ENCODE data around the gene TTLL6. TPM values are rescaled to one million over a fixed set of nuclear protein-coding genes. Genes with fewer than 3 reads are reported as not detected.
A peak's percentile ranks its signal among the peaks of the same experiment; 100 is the strongest.
"Not testable (repeated sequence)": the region's sequence is repeated elsewhere in the genome, so short reads cannot be mapped to it uniquely, and the experiment has no call there.

The TTLL6 gene
- total RNA-seq, 1 donor from 2014 or later, result not detected

DNA sequence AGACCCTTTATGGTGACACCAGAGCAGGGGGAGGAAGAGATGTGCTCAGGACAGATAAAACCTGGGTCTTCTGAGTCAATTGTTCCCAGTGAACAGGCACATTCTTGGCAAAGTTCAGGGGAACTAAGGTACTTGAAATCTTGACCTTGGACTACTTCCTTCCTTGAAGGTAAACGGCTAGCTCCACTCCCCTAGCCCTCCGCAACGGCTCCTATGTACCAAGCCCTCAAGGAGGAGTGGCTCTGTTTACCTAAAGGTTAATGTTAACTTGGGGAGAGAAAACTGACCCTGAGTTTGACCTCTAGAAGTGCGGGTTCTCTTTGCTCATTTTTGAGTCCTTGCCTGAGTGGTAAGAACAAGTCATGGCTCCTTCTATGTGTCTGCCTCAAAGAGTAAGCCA, 7.8 kb downstream of the TTLL6 start:
- no peak for DNase-seq (ENCODE audit: low read depth)

GRCh38 chr17:48804936-48805411, 12.1 kb downstream of the TTLL6 start:
- Histone ChIP-seq H3K4me3 (ENCODE audit: low read depth, low read length) (no peak overlapping the region), H3K27me3 (ENCODE audit: control insufficient read depth, insufficient read depth, low read length) (peaks cover 3% of the 10 kb centered on the region), H3K36me3 (ENCODE audit: control insufficient read depth, insufficient read depth, low read length) (no peaks in the 10 kb centered on the region)
- no peak for DNase-seq (ENCODE audit: low read depth)
- peak; percentile 92 for TF ChIP-seq CTCF (IDR thresholded peaks at IDR 0.05; ENCODE audit: insufficient read depth, low read length, severe bottlenecking)
- FAIRE-seq, result no peak

More for the DNA sequence above, 7.8 kb downstream of the TTLL6 start:
- no peak overlapping the region for H3K4me3 ChIP-seq (ENCODE audit: low read depth, low read length)
- FAIRE-seq, result no peak
- H3K27me3 ChIP-seq (ENCODE audit: control insufficient read depth, insufficient read depth, low read length), result peaks cover 4% of the 10 kb centered on the region
- no peaks in the 10 kb centered on the region for H3K36me3 ChIP-seq (ENCODE audit: control insufficient read depth, insufficient read depth, low read length)
- no peak for TF ChIP-seq CTCF (IDR thresholded peaks at IDR 0.05; ENCODE audit: insufficient read depth, low read length, severe bottlenecking)

DNA sequence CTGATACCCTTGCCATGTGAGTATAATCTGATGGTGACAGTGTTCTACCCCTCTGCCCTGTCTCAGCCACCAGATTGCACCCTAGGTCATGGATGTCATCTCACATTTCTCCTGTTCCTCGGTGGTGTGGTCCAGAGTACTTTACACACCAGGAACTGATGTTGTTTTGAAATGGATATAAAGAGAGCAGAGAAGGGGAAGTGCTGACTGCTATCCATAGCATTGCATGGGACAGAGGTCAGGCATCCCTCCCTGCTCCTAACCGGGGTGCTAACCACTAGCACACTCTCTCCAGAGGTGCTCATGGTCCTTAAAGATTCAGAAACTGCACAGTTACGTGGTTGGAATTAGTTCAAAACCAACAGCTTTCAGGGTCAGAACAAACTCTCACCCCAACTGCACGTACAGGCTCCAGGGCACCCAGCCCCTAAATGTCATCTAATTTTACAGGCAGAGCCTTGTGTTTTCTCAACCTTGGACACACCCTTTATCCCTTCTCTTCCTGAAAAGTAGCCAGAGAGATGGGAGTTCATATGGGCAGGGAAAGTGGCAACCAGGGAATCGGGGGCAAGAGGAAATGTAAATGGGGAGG, 16.3 kb downstream of the TTLL6 start:
- Histone ChIP-seq H3K36me3 (ENCODE audit: control insufficient read depth, insufficient read depth, low read length) (no peaks in the 10 kb centered on the region), H3K27me3 (ENCODE audit: control insufficient read depth, insufficient read depth, low read length) (peaks cover 3% of the 10 kb centered on the region), H3K4me3 (ENCODE audit: low read depth, low read length) (no peak overlapping the region)
- no peak for TF ChIP-seq CTCF (IDR thresholded peaks at IDR 0.05; ENCODE audit: insufficient read depth, low read length, severe bottlenecking)
- DNase-seq (ENCODE audit: low read depth) (no peak), FAIRE-seq (no peak)

DNA sequence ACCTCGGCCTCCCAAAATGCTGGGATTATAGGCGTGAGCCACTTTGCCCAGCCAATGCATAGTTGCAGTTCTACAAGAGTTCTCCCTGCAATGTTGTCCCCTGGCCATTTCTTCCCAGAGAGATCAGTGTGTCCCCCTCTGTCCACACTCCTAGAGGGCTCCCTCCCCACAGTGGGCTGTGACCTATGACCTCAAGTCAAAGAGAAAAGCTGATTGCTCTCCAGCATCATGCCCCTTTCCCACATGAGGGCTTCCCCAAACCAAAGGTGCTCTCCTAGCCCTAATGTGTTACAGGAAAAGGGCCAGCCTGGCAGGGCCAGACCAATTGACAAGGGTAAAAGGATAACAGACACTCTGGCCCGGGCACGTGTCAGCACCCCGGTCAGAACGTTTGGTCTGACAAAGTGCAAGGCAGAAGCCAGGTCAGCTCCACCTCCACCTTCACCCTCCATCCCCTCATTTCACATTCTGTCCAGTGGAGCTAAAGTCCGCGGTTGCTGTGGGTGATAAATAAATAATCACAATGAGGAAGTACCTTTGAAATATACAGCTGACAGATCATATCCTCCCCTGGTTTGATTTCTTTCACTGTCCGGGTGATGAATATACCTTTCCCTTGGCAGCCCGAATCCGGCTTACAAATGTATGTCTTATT, 17.8 kb downstream of the TTLL6 start:
- Histone ChIP-seq H3K36me3 (ENCODE audit: control insufficient read depth, insufficient read depth, low read length) (no peaks in the 10 kb centered on the region), H3K4me3 (ENCODE audit: low read depth, low read length) (no peak overlapping the region), H3K27me3 (ENCODE audit: control insufficient read depth, insufficient read depth, low read length) (peaks cover 4% of the 10 kb centered on the region)
- TF ChIP-seq CTCF (IDR thresholded peaks at IDR 0.05; ENCODE audit: insufficient read depth, low read length, severe bottlenecking), result no peak
- no peak for FAIRE-seq
- no peak for DNase-seq (ENCODE audit: low read depth)

- DNase-seq (ENCODE audit: low read depth); H3K36me3 ChIP-seq (ENCODE audit: control insufficient read depth, insufficient read depth, low read length); H3K4me3 ChIP-seq (ENCODE audit: low read depth, low read length); FAIRE-seq; H3K27me3 ChIP-seq (ENCODE audit: control insufficient read depth, insufficient read depth, low read length): not testable (repeated sequence)
Measured at GRCh38 chr17:48796163-48796522, 20.9 kb downstream of the TTLL6 start.

DNA sequence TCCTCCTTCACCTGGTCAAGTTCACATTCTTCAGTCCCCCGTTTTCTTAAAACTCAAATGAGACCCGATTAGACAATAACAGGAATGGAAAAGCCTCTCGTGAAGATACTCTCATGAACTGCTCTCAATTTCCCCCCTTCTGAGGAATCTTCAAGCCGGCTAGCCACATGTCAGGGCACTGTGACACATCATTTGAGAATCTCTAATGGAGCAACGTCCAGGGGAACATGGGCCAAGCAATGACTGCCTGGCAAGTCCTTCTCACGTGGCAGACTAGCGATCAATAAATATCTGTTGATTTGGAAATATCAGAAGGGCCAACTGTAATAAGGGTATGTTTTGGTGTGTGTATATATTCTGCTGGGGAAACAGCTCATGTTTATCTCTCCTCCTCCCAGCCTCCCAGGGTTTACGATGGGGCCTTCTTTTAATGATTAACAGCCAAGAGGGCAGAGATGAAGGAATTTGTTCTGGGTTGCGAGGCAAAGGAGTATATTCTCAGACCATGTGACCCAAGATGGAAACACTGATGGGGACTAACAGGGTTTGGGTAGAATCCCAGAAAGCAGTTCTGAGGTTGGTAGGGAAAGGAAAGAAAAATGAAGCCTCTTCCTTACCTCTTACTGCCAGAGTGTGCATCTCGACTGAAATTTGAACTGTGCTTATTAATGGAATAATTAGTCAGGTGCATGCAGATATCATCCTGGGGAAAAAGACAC, 21.4 kb downstream of the TTLL6 start:
- Histone ChIP-seq H3K4me3 (ENCODE audit: low read depth, low read length) (no peak overlapping the region), H3K36me3 (ENCODE audit: control insufficient read depth, insufficient read depth, low read length) (no peaks in the 10 kb centered on the region), H3K27me3 (ENCODE audit: control insufficient read depth, insufficient read depth, low read length) (peaks cover 1% of the 10 kb centered on the region)
- DNase-seq (ENCODE audit: low read depth) (no peak), FAIRE-seq (no peak)
- no peak for TF ChIP-seq CTCF (IDR thresholded peaks at IDR 0.05; ENCODE audit: insufficient read depth, low read length, severe bottlenecking)

Measured in bronchial epithelial cell (primary cell).